ENCODE results near the gene SMARCD1.
"Not testable (repeated sequence)": the region's sequence is repeated elsewhere in the genome, so short reads cannot be mapped to it uniquely, and the experiment has no call there.

The SMARCD1 gene

DNA sequence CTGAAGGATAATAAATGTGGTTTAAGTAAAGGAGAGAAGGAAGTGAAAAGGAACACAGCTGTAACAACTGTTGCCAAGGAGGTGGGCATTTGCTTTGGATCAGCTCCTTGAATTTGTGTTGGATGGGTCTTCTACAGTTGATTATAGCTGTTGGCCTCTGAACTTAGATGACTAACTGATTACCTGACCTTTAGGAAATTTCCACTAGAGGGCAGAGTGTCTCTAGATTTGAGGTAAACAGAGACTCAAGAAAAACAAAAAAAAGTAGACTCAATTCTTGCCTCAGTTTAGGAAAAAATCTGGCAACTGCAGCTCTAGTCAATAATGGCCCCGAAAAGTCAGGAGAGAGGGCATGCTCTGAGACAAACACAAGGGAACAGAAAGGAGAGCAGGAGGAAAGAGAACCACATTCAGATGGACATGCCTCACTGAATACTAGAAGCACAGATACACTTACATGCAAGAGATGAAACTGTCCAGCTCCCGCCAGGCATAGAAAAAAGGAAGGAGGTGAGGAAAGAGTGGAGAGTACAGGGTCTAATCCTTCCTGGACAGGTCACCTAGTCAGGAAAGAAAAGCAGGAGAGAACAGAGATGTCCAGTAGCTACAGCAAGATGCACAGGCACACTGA lies 47.5 kb downstream of the SMARCD1 start:
- no peak for DNase-seq (ENCODE audit: low read depth in 2 of 3, low spot score in 1 of 3)

DNA sequence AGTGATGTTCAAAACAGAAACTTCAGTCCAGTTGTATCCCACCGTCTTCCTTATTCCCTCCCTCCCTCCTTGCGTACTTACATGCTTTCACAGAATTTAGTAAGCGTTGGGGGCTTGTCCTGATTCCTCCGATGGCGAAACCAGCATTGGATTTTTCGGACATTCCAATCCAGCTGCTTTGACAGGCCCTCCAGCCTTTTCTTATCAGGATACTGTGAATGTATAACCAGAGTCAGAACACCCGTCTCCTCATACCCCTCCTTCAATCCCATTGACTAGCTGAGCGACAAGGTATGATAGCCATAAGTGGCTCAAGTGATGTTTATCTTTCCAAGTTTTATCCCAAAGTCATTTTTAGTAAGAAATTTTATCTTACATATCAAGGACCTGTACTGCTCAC lies 57.9 kb downstream of the SMARCD1 start:
- DNase-seq (ENCODE audit: low read depth in 2 of 3, low spot score in 1 of 3), result no peak

DNA sequence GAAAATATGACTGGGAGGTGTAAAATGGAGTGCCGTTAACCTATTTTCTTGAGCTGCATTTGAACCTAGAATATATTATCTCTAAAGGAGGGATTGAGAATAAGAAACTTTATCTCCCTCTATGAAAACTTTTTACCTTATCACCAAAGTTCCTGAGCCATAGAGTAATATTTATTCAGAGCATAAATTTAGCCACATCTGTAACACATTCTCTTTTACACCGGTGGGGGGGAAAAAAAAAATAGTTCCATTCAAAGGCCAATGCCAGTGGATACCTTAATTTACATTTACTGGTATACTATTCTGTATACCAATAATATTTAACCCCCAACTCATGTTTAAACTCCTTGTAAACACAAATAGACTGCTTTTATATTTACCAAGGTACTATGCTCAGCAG lies 60.3 kb downstream of the SMARCD1 start:
- no peak for DNase-seq (ENCODE audit: low read depth in 2 of 3, low spot score in 1 of 3)

DNA sequence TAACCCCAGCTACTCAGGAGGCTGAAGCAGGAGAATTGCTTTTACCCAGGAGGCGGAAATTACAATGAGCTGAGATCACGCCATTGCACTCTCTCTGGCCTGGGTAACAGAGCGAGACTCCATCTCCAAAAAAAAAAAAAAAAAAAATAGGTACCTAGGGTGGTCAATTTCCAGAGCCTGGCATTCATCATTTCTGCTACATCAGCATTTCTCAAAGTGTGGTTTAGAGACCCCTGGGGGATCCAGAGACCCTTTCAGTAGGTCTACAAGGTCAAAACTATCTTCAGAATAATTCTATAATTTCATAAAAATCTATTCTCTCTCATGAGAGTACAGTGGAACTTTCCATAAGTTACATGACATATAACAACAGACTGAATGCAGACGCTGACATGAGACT lies 62.1 kb downstream of the SMARCD1 start:
- DNase-seq (ENCODE audit: low read depth in 2 of 3, low spot score in 1 of 3), result no peak

DNA sequence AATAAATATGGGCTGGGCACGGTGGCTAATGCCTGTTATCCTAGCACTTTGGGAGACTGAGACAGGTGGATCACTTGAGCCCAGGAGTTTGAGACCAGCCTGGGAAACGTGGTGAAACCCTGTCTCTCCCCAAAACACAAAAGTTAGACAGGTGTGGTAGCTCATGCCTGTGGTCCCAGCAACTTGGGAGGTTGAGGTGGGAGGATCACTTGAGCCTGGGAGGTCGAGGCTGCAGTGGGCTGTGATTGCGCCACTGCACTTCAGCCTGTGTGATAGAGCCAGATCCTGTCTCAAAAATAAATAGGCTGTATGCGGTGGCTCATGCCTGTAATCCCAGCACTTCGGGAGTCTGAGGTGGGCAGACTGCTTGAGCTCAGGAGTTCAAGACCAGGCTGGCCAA lies 62.9 kb downstream of the SMARCD1 start:
- DNase-seq (ENCODE audit: low read depth in 2 of 3, low spot score in 1 of 3), result not testable (repeated sequence)

DNA sequence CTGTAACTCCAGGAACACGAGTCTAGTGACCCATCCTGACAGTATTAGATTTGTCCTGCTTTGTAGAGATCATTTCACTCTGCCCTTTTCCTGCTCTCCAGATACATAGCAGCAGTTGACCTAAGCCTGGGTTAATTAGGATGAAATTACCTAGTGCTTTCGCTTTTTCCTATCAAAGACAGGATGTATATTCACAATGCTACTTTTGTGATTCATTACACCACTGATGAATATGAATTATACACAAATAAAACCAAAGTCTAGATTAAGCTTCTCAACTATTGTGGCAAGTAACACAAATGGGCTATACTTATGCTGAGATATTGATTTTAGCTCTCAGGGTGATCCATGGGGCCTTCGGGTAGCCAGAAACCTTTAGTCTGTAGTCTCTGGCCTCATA lies 64.2 kb downstream of the SMARCD1 start:
- DNase-seq (ENCODE audit: low read depth in 2 of 3, low spot score in 1 of 3), result no peak
